ENCODE measurements around the gene TBXA2R.

GRCh38 chr19:3653865-3654513 lies 47.3 kb upstream of the TBXA2R start:
- no peak for TF ChIP-seq CTCF (IDR thresholded peaks at IDR 0.05)
- TF ChIP-seq POLR2A (IDR thresholded peaks at IDR 0.05): no peak
